GM12801 (cell line): ENCODE results near the gene HIVEP3.

Experiments used
- CTCF ChIP-seq: IDR thresholded peaks from one replicate; pipeline ENCODE4 v1.5.1; 2011; ENCODE audit warnings: control low read depth; ENCODE audit not compliant: insufficient read length; ENCODE audit errors: extremely low read depth

Gene HIVEP3

GRCh38 chr1:41475859-41476567, 442.7 kb downstream of the HIVEP3 start:
- no peak for TF ChIP-seq CTCF

- no peak for TF ChIP-seq CTCF
Observed at GRCh38 chr1:41475346-41475745, 443.4 kb downstream of the HIVEP3 start.

GRCh38 chr1:41474490-41475271, 444.0 kb downstream of the HIVEP3 start:
- no peak for TF ChIP-seq CTCF

- no peak for TF ChIP-seq CTCF
Observed at GRCh38 chr1:41473738-41474362, 444.9 kb downstream of the HIVEP3 start.

- TF ChIP-seq CTCF, result no peak
Observed at GRCh38 chr1:41471658-41472057, 447.1 kb downstream of the HIVEP3 start.

GRCh38 chr1:41469706-41470105, 449.0 kb downstream of the HIVEP3 start:
- no peak for TF ChIP-seq CTCF

- no peak for TF ChIP-seq CTCF
Observed at GRCh38 chr1:41468122-41468762, 450.5 kb downstream of the HIVEP3 start.
